Fibroblast of peridontal ligament (primary cell): ENCODE data around the gene GTF2IRD1.
"Not testable (repeated sequence)": the region's sequence is repeated elsewhere in the genome, so short reads cannot be mapped to it uniquely, and the experiment has no call there.

Experiments
- DNase-seq: peaks from one replicate; pipeline ENCODE4 v3.0.0-alpha.2; 2010; ENCODE audit errors: extremely low read depth

The GTF2IRD1 gene

DNA sequence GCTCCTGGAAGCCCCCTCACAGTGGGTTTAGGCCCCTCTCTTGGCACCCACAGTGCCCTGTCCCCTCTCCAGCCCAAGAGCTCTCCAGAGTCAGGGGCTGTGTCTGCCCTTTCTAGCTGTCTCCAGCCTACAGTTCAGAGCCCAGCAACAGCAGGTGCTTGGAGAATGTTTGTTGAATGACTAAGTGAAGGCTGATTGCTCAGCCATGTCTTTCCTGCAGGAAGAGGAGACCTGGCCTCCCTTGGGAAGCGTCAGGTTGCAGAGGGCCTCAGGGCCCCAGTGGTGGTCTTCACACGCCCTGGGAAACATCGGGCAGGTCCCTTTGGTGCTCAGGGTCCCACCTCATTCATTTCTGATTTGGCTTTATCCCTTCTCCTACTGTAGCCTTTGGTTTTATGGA, 62.5 kb downstream of the GTF2IRD1 start:
- no peak for DNase-seq

DNA sequence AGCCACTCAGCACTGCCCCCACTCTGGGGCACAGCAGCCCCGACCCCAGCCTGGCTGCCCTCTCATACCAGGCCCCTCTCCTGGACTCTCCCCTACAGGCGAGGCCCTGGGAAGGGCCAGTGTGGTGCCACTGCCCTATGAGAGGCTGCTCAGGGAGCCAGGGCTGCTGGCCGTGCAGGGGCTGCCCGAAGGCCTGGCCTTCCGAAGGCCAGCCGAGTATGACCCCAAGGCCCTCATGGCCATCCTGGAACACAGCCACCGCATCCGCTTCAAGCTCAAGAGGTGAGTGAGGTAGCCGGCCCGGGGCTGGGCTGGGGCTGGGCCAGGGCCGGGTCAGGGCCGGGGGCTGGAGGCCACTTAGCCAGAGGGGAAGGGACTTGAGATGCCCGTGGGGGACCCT, 64.3 kb downstream of the GTF2IRD1 start:
- DNase-seq = no peak

GRCh38 chr7:74518654-74519053, 64.9 kb downstream of the GTF2IRD1 start:
- no peak for DNase-seq

- no peak for DNase-seq
Observed at GRCh38 chr7:74519395-74519794, 65.7 kb downstream of the GTF2IRD1 start.

GRCh38 chr7:74521855-74522254, 68.1 kb downstream of the GTF2IRD1 start:
- DNase-seq = no peak

DNA sequence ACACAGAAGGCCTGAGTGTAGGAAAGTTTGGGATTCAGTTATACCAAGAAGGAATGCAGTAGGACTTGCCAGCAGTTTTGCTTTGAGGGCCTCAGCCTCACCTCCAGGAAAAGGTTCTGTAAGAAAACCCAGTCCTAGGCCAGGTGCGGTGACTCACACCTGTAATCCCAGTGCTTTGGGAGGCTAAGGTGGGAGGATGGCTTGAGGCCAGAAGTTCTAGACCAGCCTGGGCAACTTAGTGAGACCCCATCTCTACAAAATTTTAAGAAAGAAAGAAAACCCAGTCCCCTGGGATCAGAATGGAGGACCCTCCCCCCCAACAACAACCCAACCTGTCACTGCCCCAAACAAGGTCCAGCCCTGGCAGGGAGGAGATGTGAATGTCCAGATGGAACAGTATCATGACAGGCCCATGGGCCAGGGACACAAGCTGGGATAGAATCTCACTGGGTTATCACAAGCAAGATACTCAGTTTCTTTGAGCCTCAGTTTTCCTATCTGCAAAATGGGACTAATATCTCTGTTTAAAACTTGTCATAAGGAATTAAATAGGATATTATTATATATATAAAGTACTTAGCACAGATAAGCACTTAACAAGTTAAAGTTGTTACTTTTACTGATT, 68.7 kb downstream of the GTF2IRD1 start:
- no peak for DNase-seq

GRCh38 chr7:74523015-74523414, 69.3 kb downstream of the GTF2IRD1 start:
- DNase-seq = no peak

DNA sequence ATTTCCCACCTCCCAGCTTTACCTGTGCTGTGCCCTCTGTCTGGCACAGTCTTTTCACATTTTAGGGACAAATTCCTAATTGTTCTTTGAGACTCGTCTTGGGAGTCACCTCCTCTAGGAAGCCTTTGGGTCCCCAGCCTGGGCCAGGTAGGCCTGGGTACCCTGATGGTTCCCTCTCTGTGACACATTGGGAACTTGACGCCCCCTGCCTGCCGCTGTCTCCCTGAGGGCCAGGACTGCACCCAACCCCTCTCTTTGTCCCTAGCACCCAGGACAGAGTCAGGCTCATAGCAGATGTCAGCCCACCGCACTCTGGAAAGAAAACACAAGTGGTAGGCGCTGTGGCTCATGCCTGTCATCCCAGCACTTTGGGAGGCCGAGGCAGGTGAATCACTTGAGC, 71.4 kb downstream of the GTF2IRD1 start:
- no peak for DNase-seq

- DNase-seq = no peak
Observed at GRCh38 chr7:74525881-74526280, 72.2 kb downstream of the GTF2IRD1 start.

DNA sequence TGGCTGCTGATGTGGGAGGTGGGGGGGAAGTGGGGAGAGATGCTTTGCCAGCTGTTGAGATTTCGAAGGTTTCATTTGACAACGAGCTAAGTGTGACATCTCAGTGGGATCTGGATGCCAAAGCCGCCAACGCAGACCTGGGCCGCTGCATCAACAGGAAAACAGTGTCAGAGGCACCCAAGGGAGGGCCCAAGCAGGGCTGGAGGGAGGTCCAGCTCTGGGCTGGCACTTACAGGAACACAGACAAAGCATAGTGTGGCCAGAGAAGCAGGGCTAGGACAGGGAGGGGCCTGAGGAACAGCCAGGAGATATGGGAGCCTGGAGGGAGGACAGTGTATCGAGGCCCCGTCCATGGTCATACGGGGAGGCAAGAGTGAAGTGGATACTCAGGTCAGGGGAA, 73.1 kb downstream of the GTF2IRD1 start:
- DNase-seq = no peak

DNA sequence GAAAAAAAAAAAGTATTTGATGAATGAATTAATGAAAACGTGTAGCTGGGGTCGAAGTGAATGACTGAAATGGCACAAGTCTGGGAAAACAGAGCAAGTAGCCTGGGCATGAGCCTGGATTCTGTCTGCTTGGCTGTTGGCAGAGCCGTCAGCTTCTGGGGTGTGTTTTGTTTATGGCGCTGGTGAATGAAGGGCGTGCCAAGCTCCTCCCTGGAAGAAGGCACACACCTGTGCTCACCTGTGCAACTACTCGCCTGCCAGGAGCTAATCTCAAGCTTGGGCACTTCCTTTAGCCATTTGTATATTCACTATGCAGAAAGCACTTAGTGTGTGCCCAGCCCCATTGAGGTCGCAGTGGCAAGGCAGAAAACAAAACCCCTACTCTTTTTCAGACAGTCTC, 74.1 kb downstream of the GTF2IRD1 start:
- no peak for DNase-seq

- not testable (repeated sequence) for DNase-seq
Observed at GRCh38 chr7:74528773-74529172, 75.1 kb downstream of the GTF2IRD1 start.

- DNase-seq = no peak
Observed at GRCh38 chr7:74535951-74536356, 82.2 kb downstream of the GTF2IRD1 start.

GRCh38 chr7:74541937-74542336, 88.2 kb downstream of the GTF2IRD1 start:
- DNase-seq = not testable (repeated sequence)

DNA sequence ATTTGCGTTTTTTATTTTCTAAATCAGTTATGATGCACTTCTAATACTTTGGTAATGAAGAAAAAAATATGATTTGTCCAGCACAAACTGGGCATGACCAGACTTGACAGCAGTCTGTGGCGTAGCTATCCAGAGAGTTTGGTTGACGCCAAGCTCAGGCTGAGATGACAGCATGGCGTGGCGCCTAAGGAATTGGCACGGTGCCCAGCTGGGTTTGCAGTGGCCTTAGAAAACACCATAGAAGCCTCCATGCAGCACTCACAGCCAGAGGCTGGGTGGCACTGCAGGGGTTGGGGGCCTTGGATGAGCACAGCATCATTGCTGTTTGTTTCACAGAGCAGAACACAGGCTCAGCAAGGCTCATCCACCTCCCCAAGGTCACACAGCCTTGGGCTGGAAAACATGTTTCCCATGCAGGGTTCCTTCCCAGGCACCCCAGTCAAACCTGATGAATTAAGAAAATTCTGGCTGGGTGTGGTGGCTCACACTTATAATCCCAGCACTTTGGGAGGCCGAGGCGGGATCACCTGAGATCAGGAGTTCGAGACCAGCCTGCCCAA, 88.9 kb downstream of the GTF2IRD1 start:
- no peak for DNase-seq

- DNase-seq = peak; percentile 16
Observed at GRCh38 chr7:74544706-74545469, 91.2 kb downstream of the GTF2IRD1 start.

DNA sequence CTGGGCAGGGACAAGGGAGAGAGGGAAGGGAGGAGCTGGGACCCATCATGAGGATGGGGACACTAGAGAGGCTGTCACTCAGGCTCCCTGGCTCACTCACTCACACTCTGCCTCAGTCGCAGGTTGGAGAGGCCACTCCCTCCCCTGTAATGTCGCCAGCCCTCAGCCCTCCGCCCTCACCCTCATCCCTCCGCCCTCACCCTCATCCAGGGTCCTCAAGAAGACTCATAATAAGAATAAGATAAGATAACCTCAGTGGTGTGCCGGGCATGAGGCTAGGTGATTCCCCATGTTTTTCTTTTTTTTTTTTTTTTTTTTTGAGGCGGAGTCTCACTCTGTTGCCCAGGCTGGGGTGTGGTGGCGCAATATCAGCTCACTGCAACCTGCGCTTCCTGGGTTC, 92.2 kb downstream of the GTF2IRD1 start:
- DNase-seq = no peak

DNA sequence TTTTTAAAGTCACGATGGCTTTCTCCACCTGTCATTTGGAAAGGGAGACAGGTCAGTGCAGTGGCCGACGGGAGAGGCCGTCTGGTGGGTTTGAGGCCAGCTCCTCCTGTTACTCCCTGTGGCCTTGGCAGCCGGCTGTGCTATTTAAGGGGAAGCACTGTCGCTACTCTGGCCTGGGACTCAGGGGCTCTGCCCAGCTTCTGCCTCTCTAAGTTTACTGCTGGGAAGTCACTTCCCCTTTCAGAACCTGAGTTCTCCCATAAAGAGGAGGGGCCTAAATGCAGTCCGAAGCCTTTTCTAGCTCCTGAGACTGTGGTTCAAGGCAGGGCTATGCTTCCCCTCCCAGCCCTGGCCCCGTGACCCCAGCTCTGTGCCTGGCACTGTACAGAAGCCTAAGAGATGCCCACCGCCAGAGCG, 99.9 kb downstream of the GTF2IRD1 start:
- DNase-seq = not testable (repeated sequence)

GRCh38 chr7:74554178-74554577, 100.5 kb downstream of the GTF2IRD1 start:
- no peak for DNase-seq

DNA sequence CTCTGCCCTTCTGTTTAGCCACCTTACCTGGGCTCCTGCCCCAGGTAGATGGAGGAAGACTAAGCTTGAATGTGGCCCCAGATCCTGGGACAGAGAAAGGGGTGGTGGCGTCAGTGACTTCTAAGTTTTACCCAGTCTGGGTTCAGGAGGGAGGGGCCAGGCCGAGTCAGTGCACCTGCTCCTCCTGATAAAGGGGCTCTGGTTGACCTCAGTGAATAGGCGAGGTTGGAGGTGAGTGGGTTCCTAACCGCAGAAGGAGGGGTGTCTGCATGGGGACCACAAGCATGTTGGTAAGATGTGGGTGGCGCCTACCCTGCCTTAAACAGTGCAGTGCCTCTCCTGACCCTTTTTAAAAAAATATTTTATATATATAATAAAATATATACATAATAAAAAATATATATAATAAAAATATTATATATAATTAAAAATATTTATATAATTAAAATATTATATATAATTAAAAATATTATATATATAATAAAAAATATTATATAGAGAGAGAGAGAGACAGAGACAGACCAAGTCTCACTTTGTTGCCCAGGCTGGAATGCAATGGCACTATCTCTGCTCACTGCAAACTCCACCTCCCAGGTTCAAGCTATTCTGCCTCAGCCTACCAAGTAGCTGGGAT, 106.5 kb downstream of the GTF2IRD1 start:
- DNase-seq = no peak

DNA sequence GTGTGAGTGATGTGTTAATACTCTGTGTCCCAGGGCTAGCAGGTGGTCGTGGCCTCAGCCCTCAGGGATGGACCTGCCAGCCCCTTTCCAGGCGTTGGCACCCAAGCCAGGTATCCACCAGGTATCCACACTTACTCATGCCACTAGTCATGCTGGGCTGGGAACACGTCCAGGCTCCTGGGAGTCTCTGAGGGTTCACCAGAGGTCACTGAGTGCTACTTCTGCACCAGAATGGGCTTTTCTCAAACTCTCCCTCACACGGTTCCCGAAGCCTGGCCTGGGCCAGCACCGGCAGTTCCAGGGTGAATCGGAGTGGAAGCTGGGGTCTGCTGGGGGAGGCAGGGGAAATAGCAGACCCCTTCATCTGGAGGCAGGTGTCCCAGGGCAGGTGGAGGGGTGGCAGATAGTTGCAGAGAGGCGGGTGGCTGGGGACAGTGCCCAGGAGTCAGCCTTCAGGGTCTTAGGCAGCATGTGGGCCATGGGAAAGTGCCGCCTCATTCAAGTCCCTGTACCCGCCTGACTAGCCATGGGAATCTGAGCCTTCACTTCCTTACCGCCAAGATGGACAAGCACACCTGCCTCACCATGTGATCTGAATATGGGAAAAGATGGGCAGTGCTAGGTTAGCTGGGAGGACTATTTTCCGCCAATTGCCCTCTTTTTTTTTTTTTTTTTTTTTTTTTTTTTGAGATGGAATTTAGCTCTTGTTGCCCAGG, 108.3 kb downstream of the GTF2IRD1 start:
- no peak for DNase-seq

DNA sequence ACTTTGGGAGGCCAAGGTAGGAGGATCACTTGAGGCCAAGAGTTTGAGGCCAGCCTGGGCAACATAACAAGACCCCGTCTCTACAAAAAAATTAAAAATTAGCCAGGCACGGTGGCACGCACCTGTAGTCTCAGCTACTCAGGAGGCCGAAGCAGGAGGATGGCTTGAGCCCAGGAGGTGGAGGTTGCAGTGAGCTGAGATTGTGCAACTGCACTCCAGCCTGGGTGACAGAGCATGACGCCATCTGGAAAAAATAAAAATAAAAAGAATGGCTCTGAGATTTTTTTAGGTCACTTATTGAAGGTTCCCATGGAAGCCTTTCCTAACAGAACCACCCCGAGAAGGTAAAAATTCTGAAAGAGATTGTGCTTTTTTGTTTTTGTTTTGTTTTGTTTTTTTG, 109.9 kb downstream of the GTF2IRD1 start:
- DNase-seq = not testable (repeated sequence)
